ENCODE results near the gene SPATA45.
"Not testable (repeated sequence)": the region's sequence is repeated elsewhere in the genome, so short reads cannot be mapped to it uniquely, and the experiment has no call there.

DNA sequence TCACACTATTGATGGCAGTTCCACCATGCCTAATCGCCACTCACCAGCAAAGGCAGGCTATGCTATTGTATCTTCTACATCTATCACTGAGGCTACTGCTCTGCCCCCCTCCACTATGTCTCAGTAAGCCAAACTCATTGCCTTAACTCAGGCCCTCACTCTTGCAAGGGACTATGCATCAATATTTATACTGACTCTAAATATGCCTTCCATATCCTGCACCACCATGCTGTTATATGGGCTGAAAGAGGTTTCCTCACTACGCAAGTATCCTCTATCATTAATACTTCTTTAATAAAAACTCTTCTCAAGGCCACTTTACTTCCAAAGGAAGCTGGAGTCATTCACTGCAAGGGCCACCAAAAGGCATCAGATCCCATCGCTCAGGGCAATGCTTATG lies 2.9 kb downstream of the SPATA45 start:
- TF ChIP-seq POLR2A (IDR thresholded peaks at IDR 0.05), result not testable (repeated sequence)
- TF ChIP-seq, protein P1, sequence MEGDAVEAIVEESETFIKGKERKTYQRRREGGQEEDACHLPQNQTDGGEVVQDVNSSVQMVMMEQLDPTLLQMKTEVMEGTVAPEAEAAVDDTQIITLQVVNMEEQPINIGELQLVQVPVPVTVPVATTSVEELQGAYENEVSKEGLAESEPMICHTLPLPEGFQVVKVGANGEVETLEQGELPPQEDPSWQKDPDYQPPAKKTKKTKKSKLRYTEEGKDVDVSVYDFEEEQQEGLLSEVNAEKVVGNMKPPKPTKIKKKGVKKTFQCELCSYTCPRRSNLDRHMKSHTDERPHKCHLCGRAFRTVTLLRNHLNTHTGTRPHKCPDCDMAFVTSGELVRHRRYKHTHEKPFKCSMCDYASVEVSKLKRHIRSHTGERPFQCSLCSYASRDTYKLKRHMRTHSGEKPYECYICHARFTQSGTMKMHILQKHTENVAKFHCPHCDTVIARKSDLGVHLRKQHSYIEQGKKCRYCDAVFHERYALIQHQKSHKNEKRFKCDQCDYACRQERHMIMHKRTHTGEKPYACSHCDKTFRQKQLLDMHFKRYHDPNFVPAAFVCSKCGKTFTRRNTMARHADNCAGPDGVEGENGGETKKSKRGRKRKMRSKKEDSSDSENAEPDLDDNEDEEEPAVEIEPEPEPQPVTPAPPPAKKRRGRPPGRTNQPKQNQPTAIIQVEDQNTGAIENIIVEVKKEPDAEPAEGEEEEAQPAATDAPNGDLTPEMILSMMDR (IDR thresholded peaks at IDR 0.05), result not testable (repeated sequence)
